Liver (tissue), 9 donors: ENCODE measurements around the gene GPR84. TPM values are rescaled to one million over a fixed set of nuclear protein-coding genes. Genes with fewer than 3 reads are reported as not detected.

Experiments used
- DNase-seq: peaks from one replicate; pipeline ENCODE4 v3.0.0-alpha.2; 2017; ENCODE audit warnings: low spot score
- H3K27ac ChIP-seq, 2 donors: one replicate each; pipeline ENCODE4 v1.7.0; 2013; ENCODE audit warnings: inconsistent platforms in 2 of 2, low read length in 2 of 2, control low read depth in 1 of 2, low read depth in 1 of 2, mild to moderate bottlenecking in 1 of 2
- H3K27me3 ChIP-seq, 4 donors: one replicate each; pipeline versions ENCODE4 v1.6.1 to v1.7.0; 2013; ENCODE audit warnings: low read length in 3 of 4, inconsistent platforms in 1 of 4, mild to moderate bottlenecking in 1 of 4, moderate library complexity in 1 of 4; ENCODE audit not compliant: control insufficient read depth in 4 of 4, insufficient read depth in 4 of 4
- H3K36me3 ChIP-seq, 4 donors: one replicate each; pipeline versions ENCODE4 v1.6.1 to v1.7.0; 2013; ENCODE audit warnings: low read length in 3 of 4, mild to moderate bottlenecking in 3 of 4, low read depth in 1 of 4, moderate library complexity in 1 of 4; ENCODE audit not compliant: control insufficient read depth in 4 of 4, insufficient read depth in 3 of 4
- H3K4me1 ChIP-seq, 4 donors: one replicate each; pipeline versions ENCODE4 v1.6.1 to v1.7.0; 2013; ENCODE audit warnings: low read length in 3 of 4, mild to moderate bottlenecking in 3 of 4, moderate library complexity in 1 of 4; ENCODE audit not compliant: control insufficient read depth in 4 of 4, insufficient read depth in 4 of 4
- H3K4me3 ChIP-seq, 3 donors: one replicate each; pipeline versions ENCODE4 v1.6.1 to v1.7.0; 2013; ENCODE audit warnings: low read length in 3 of 3, control low read depth in 1 of 3, low read depth in 1 of 3, mild to moderate bottlenecking in 1 of 3
- H3K9ac ChIP-seq, 2 donors: one replicate each; pipeline ENCODE4 v1.7.0; 2013; ENCODE audit warnings: low read length in 2 of 2, mild to moderate bottlenecking in 2 of 2, moderate library complexity in 2 of 2, control low read depth in 1 of 2, low read depth in 1 of 2
- H3K9me3 ChIP-seq, 4 donors: one replicate each; pipeline versions ENCODE4 v1.6.1 to v1.7.0; 2013; ENCODE audit warnings: low read length in 3 of 4; ENCODE audit not compliant: control insufficient read depth in 4 of 4
- HNF4A ChIP-seq, 2 donors: conservative IDR thresholded peaks; 2 replicates each; pipeline ENCODE4 v1.6.1; 2016; ENCODE audit warnings: antibody characterized with exemption in 2 of 2, mild to moderate bottlenecking in 2 of 2
- NR2F2 ChIP-seq: IDR thresholded peaks from 2 replicates; pipeline ENCODE4 v1.6.1; 2016; ENCODE audit warnings: antibody characterized with exemption
- RAD21 ChIP-seq, 2 donors: IDR thresholded peaks; 2 replicates each; pipeline ENCODE4 v1.6.1; 2016; ENCODE audit warnings: antibody characterized with exemption in 2 of 2, mild to moderate bottlenecking in 2 of 2
- REST ChIP-seq: IDR thresholded peaks from 2 replicates; pipeline ENCODE4 v1.6.1; 2016; ENCODE audit warnings: antibody characterized with exemption, mild to moderate bottlenecking
- RXRA ChIP-seq, 2 donors: IDR thresholded peaks; 2 replicates each; pipeline ENCODE4 v1.6.1; 2017 to 2018; ENCODE audit warnings: antibody characterized with exemption in 2 of 2, mild to moderate bottlenecking in 1 of 2
- ZBTB33 ChIP-seq: IDR thresholded peaks from 2 replicates; pipeline ENCODE4 v1.6.1; 2016; ENCODE audit warnings: antibody characterized with exemption
- WGBS: extraction: QIAGEN DNeasy Blood & Tissue Kit; methylation state at CpG from one replicate; pipeline ENCODE4 v1.1.7; 2013; 5-methylcytosine and 5-hydroxymethylcytosine counted together
- polyA plus RNA-seq, 2 donors: library from polyadenylated mRNA; stranded (reverse) in 1 of 2; unstranded in 1 of 2; fragments of 200-250 nt in 1 of 2; fragments of >200 nt in 1 of 2; fragmentation: Nextera tagmentation in 1 of 2; extraction: Ambion mirVana in 1 of 2; gene quantifications; one replicate each; pipeline versions ENCODE4 v1.2.1 to v1.2.3, GENCODE V29; 2013 to 2015
- total RNA-seq, 2 donors: library from RNA; depleted of rRNA; stranded (reverse); fragments of >200 nt; gene quantifications; one replicate each; pipeline ENCODE4 v1.2.3, GENCODE V29; 2014
- donor health status: healthy.
- donor health status: healthy.
- donor health status: healthy.
- donor health status: healthy.
- donor health status: healthy.

The GPR84 gene
- total and polyA plus RNA-seq, 4 donors: 0.09 to 0.37 (median 0.33) TPM; not detected in 1

- no peak for TF ChIP-seq REST
These were observed 25.5 kb downstream of the GPR84 start (continued) for GRCh38 chr12:54338698-54339296.

- DNase-seq: no peak
- H3K27me3 ChIP-seq: no peaks in the 10 kb centered on the region
- H3K4me3 ChIP-seq: no peak overlapping the region
- no peak for TF ChIP-seq ZBTB33
- no peaks in the 10 kb centered on the region for H3K9me3 ChIP-seq
- no peak overlapping the region for H3K9ac ChIP-seq
- peaks cover 5 to 26% (median 13%) of the 10 kb centered on the region in 4 donors for H3K4me1 ChIP-seq
- H3K36me3 ChIP-seq: peaks cover 2 to 24% (median 18%) of the 10 kb centered on the region in 4 donors
- WGBS: 58% methylated on average over 3 of the region's 3 CpGs
- no peak overlapping the region for H3K27ac ChIP-seq
These were observed 26.2 kb downstream of the GPR84 start for GRCh38 chr12:54337854-54338650.

DNA sequence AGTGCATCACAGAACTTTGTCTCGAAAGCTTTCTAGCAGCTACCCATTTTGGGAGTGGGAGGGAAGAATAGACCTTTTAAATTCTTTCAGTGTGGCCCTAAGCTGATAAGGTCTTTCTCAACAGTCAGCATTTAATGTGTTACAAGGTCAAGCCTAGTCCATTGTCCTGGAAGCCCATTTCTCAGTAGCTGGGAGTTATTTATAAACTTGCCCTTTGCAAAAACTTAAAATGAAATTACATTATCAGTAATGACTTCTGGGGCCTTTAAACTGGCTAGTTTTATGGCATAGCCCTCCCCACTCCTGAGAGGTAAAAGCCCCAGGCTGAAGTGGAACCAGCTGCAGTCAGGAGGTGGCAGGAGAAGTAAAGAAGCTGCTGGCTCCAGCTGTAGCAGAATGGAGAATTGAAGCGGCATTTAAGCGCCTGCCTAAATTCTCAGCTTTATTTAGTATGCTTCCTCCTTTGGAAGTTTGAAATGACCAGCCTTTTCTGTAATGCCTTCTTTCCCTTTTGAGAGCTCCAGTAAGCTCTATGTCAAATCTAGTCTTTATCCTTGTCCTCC, 26.9 kb downstream of the GPR84 start:
- Histone ChIP-seq H3K4me3 (no peak overlapping the region), H3K36me3 (peaks cover 0 to 18% (median 14%) of the 10 kb centered on the region in 4 donors), H3K9ac (peak overlapping the region in 1 of 2 donors; percentile 18), H3K9me3 (no peaks in the 10 kb centered on the region), H3K27me3 (no peaks in the 10 kb centered on the region), H3K27ac (no peak overlapping the region), H3K4me1 (peaks cover 5 to 26% (median 13%) of the 10 kb centered on the region in 4 donors)
- WGBS: 69% methylated on average over 3 of the region's 3 CpGs
- TF ChIP-seq NR2F2 (peak; percentile 11), HNF4A (conservative IDR thresholded peaks at IDR 0.05) (no peak), RAD21 (IDR thresholded peaks at IDR 0.05) (peak; percentile 38), RXRA (IDR thresholded peaks at IDR 0.05) (peak; percentile 18 to 24)
- DNase-seq: no peak
